Parathyroid adenoma (tissue), 2 donors: ENCODE results near the gene IVD.

Experiments used
- H2AFZ ChIP-seq: fragments of 300-600 bp; sonication (generic); one replicate; pipeline ENCODE4 v1.7.0; 2017; ENCODE audit warnings: antibody characterized with exemption, mild to moderate bottlenecking
- H3K27ac ChIP-seq: fragments of 300-600 bp; sonication (generic); one replicate; pipeline ENCODE4 v1.7.0; 2017
- H3K27me3 ChIP-seq: fragments of 300-600 bp; sonication (generic); one replicate; pipeline ENCODE4 v1.7.0; 2017; ENCODE audit warnings: low read length; ENCODE audit not compliant: control insufficient read depth, insufficient read depth
- H3K36me3 ChIP-seq: fragments of 300-600 bp; sonication (generic); one replicate; pipeline ENCODE4 v1.7.0; 2017; ENCODE audit warnings: low read length; ENCODE audit not compliant: control insufficient read depth, insufficient read depth
- H3K4me1 ChIP-seq: fragments of 300-600 bp; sonication (generic); one replicate; pipeline ENCODE4 v1.7.0; 2017; ENCODE audit warnings: control low read depth
- H3K4me2 ChIP-seq: fragments of 300-600 bp; sonication (generic); one replicate; pipeline ENCODE4 v1.7.0; 2017; ENCODE audit warnings: low read length
- H3K4me3 ChIP-seq: fragments of 300-600 bp; sonication (generic); one replicate; pipeline ENCODE4 v1.7.0; 2017; ENCODE audit warnings: low read depth, low read length
- H3K79me2 ChIP-seq: fragments of 300-600 bp; sonication (generic); one replicate; pipeline ENCODE4 v1.7.0; 2017; ENCODE audit warnings: control low read depth
- H3K9ac ChIP-seq: fragments of 300-600 bp; sonication (generic); one replicate; pipeline ENCODE4 v1.7.0; 2017; ENCODE audit warnings: mild to moderate bottlenecking
- H3K9me3 ChIP-seq: fragments of 300-600 bp; sonication (generic); one replicate; pipeline ENCODE4 v1.7.0; 2017; ENCODE audit warnings: low read length; ENCODE audit not compliant: control insufficient read depth
- TF ChIP-seq, protein P1 (sequence below): fragments of 300-600 bp; sonication (generic); IDR thresholded peaks from one replicate; pipeline ENCODE4 v1.7.0; 2017; ENCODE audit warnings: antibody characterized with exemption, mild to moderate bottlenecking
- donor health status: primary hyperparathyroidism.

The IVD gene

DNA sequence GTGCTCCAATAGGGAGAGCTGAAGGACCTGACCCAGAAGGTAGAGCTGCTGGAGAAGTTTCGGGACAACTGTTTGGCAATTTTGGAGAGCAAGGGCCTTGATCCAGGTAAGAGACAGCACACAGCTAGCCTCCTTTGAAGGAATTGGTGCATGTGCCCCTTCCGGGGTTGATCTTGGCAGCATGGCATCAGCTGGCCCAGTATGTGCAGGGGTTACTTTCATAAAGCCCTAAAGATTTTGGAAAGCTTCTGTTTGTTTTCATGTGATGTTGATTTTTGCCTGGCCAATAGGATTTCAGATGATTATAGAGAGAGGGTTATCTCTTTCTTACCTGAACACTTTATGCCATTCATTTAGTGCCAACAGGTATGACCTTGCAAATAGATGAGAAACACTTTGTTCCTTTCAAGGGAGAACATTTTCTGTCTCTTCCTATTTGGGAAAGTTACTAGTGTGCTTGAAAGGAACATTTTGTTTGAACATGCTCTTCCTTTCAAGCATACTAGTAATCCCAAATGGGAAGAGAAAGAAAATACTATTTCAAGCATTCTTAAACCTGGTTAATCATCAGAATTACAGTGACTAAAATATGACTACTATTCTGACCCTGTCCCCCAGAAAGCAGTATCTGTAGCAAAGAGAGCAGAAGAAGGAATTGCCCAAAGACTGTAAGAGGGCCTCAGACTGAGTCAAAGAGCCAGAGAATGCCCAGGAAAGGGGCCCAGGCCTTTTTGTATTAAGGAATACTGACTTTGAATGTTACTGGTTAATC, 15.6 kb upstream of the IVD start:
- H2AFZ ChIP-seq, result no peak overlapping the region
- no peaks in the 10 kb centered on the region for H3K9me3 ChIP-seq
- H3K4me2 ChIP-seq, result no peak overlapping the region
- TF ChIP-seq, protein P1, sequence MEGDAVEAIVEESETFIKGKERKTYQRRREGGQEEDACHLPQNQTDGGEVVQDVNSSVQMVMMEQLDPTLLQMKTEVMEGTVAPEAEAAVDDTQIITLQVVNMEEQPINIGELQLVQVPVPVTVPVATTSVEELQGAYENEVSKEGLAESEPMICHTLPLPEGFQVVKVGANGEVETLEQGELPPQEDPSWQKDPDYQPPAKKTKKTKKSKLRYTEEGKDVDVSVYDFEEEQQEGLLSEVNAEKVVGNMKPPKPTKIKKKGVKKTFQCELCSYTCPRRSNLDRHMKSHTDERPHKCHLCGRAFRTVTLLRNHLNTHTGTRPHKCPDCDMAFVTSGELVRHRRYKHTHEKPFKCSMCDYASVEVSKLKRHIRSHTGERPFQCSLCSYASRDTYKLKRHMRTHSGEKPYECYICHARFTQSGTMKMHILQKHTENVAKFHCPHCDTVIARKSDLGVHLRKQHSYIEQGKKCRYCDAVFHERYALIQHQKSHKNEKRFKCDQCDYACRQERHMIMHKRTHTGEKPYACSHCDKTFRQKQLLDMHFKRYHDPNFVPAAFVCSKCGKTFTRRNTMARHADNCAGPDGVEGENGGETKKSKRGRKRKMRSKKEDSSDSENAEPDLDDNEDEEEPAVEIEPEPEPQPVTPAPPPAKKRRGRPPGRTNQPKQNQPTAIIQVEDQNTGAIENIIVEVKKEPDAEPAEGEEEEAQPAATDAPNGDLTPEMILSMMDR, result no peak
- no peak overlapping the region for H3K27ac ChIP-seq
- no peaks in the 10 kb centered on the region for H3K4me1 ChIP-seq
- H3K79me2 ChIP-seq, result no peaks in the 10 kb centered on the region
- no peak overlapping the region for H3K4me3 ChIP-seq
- H3K36me3 ChIP-seq, result no peaks in the 10 kb centered on the region
- H3K27me3 ChIP-seq, result no peaks in the 10 kb centered on the region
- H3K9ac ChIP-seq, result no peak overlapping the region

DNA sequence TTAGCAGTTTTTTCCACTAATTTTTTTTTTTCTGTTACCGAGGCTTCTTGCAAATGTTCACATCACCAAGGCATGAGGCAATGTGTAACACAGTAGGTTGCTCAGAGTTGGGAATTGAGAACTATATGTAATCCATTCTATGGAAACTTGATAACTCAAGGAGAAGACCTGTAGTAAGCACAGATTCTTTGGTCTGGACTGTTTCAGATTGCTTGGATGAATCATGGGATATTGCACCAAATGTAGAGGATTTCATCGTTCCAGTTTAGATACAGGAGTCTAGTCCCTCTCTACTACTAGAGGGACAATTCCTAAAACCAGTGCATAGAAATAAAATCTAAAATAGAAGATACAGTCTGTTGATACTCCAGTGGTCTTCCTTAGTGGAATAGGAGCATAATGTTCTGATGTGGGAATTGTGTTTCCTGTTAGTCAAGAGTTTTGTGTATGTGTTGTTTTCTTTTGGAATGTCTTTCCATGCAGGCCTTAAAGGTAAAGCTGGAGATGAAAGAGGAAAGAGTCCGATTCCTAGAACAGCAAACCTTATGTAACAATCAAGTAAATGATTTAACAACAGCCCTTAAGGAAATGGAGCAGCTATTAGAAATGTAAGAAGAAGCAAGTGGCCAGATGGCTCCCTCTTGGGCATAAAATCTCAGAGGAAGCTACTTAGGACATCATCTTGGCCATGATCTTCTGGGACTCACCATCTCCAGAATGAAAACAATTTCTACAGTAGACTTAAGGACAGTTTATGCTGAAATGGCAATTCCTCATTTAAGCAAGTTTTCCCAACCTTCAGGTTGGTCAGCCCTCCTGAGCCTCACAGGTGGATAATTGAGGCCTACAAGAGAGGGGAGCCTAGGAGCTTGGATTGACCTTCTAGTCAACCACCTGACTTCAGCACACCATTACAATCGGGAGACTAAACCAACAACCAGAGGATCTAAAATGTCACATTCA, 12.3 kb upstream of the IVD start:
- TF ChIP-seq, protein P1, result no peak
- Histone ChIP-seq H3K4me2 (no peak overlapping the region), H2AFZ (no peak overlapping the region), H3K36me3 (no peaks in the 10 kb centered on the region), H3K9me3 (no peaks in the 10 kb centered on the region), H3K9ac (no peak overlapping the region), H3K27me3 (no peaks in the 10 kb centered on the region), H3K79me2 (no peaks in the 10 kb centered on the region), H3K27ac (no peak overlapping the region), H3K4me1 (no peaks in the 10 kb centered on the region), H3K4me3 (no peak overlapping the region)

- Histone ChIP-seq H3K27ac (no peak overlapping the region), H3K9ac (no peak overlapping the region), H3K79me2 (no peaks in the 10 kb centered on the region), H3K4me3 (no peak overlapping the region), H3K9me3 (no peaks in the 10 kb centered on the region), H3K36me3 (no peaks in the 10 kb centered on the region), H2AFZ (no peak overlapping the region), H3K4me2 (no peak overlapping the region), H3K4me1 (no peaks in the 10 kb centered on the region), H3K27me3 (no peaks in the 10 kb centered on the region)
- TF ChIP-seq, protein P1, result no peak
Measured at GRCh38 chr15:40397688-40398412, 7.7 kb upstream of the IVD start.

DNA sequence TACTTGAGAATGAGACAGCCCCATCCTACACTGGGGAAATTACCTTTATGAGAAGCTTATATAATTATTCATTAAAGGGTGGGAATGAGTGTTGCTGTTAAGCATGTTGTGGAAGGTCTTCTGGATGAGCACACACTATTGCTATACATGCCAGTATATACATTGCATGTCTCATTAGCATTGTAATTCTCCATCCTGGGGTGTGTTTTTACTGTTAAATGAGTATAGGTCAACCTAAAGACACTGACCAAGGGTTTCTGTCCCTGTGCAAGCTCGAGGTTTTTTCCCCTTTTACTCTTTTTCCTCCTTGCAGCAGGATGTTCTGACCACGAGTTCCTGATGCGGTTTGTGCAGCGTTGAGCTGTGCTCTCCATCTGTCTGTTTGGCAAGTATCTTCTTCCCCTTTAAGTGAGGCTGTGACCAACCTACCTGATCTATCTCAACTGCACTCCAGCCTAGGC, 7.2 kb upstream of the IVD start:
- no peak overlapping the region for H3K27ac ChIP-seq
- H3K27me3 ChIP-seq, result no peaks in the 10 kb centered on the region
- no peaks in the 10 kb centered on the region for H3K79me2 ChIP-seq
- H3K4me2 ChIP-seq, result no peak overlapping the region
- H3K4me1 ChIP-seq, result no peaks in the 10 kb centered on the region
- no peak overlapping the region for H2AFZ ChIP-seq
- H3K9ac ChIP-seq, result no peak overlapping the region
- no peak overlapping the region for H3K4me3 ChIP-seq
- H3K9me3 ChIP-seq, result no peaks in the 10 kb centered on the region
- TF ChIP-seq, protein P1, result no peak
- no peaks in the 10 kb centered on the region for H3K36me3 ChIP-seq
